ENCODE data around the gene THTPA.

DNA sequence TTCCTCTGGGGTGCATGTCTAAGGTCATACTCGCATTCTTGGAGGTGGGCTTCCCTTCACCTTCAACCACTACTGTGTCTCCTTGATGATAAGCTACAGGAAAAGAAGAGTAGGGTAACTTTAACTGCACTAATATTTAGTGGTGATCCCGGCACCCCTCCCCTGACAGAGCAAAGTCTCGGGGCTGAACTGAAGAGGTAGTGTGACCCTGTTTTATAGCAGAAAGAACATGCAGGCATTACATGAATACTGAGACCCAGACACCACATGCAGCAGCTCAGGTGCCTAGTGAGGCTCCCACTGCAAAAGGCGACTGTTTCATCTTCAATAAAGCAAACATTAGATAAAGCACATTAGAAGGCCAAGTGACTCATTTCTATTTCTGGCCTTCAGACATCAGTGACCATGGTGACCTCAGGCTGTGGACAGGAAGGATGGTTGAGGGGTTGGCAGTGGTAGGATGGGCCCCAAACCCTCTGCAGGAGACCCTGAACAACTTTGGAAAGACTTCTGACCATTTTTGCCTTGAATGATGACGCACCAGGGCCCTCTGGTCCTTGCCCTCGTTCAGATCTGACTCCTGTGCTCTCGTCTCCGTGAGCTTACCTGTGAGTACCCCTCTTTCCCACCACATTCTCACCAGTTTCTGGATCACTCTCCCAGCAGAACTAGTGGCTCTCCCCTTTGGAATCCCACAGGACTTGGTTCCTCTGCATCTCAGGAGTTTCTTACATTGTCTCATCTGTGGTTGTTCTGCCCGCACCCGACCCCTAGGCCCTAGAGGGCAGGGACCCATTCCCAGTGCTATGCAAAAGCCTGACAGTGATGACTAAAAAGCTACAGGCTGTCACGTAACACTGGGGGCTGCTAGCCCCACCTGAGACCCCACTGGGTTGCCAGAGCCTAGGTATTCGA lies 46.4 kb downstream of the THTPA start:
- TF ChIP-seq, protein P1, sequence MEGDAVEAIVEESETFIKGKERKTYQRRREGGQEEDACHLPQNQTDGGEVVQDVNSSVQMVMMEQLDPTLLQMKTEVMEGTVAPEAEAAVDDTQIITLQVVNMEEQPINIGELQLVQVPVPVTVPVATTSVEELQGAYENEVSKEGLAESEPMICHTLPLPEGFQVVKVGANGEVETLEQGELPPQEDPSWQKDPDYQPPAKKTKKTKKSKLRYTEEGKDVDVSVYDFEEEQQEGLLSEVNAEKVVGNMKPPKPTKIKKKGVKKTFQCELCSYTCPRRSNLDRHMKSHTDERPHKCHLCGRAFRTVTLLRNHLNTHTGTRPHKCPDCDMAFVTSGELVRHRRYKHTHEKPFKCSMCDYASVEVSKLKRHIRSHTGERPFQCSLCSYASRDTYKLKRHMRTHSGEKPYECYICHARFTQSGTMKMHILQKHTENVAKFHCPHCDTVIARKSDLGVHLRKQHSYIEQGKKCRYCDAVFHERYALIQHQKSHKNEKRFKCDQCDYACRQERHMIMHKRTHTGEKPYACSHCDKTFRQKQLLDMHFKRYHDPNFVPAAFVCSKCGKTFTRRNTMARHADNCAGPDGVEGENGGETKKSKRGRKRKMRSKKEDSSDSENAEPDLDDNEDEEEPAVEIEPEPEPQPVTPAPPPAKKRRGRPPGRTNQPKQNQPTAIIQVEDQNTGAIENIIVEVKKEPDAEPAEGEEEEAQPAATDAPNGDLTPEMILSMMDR (conservative IDR thresholded peaks at IDR 0.05; ENCODE audit: low read depth, low read length), result no peak
- TF ChIP-seq RAD21 (IDR thresholded peaks at IDR 0.05; ENCODE audit: low read length) (no peak), POLR2A (IDR thresholded peaks at IDR 0.05; ENCODE audit: low read depth, low read length) (no peak), MAFK (IDR thresholded peaks at IDR 0.05; ENCODE audit: low read depth, low read length) (no peak), SMC3 (IDR thresholded peaks at IDR 0.05; ENCODE audit: low read depth, low read length) (no peak), MAZ (IDR thresholded peaks at IDR 0.05; ENCODE audit: borderline replicate concordance, low read depth, low read length) (no peak), USF2 (IDR thresholded peaks at IDR 0.05; ENCODE audit: low read depth, low read length) (no peak), RCOR1 (IDR thresholded peaks at IDR 0.05; ENCODE audit: insufficient replicate concordance, low read length) (no peak), RFX5 (IDR thresholded peaks at IDR 0.05; ENCODE audit: low read depth, low read length) (no peak)

Data from IMR-90 (cell line).